Spinal cord (tissue), 10 donors: Measurements from ENCODE around the gene ZC2HC1C. TPM values are rescaled to one million over a fixed set of nuclear protein-coding genes. Genes with fewer than 3 reads are reported as not detected.
A peak's percentile ranks its signal among the peaks of the same experiment; 100 is the strongest.

ENCODE experiments used
- DNase-seq, 6 donors: peaks; one replicate each; pipeline versions ENCODE4 v3.0.0 to v3.0.0-alpha.2; 2013 to 2015; ENCODE audit warnings: low spot score in 6 of 6, low read depth in 4 of 6
- H3K27ac ChIP-seq: one replicate; pipeline ENCODE4 v1.5.1; 2013; ENCODE audit warnings: low read depth, low read length, control low read depth
- H3K27me3 ChIP-seq: one replicate; pipeline ENCODE4 v1.6.1; 2013; ENCODE audit warnings: low read length; ENCODE audit not compliant: control insufficient read depth, insufficient read depth
- H3K36me3 ChIP-seq: one replicate; pipeline ENCODE4 v1.6.1; 2013; ENCODE audit warnings: low read length; ENCODE audit not compliant: control insufficient read depth, insufficient read depth
- H3K4me1 ChIP-seq: one replicate; pipeline ENCODE4 v1.6.1; 2013; ENCODE audit warnings: low read length; ENCODE audit not compliant: control insufficient read depth, insufficient read depth
- H3K4me3 ChIP-seq: one replicate; pipeline ENCODE4 v1.5.1; 2013; ENCODE audit warnings: low read depth, low read length, control low read depth
- H3K9me3 ChIP-seq: one replicate; pipeline ENCODE4 v1.6.1; 2013; ENCODE audit warnings: low read length; ENCODE audit not compliant: control insufficient read depth, insufficient read depth
- WGBS: methylation state at CpG from one replicate; pipeline ENCODE4 v1.1.5; 2013; ENCODE audit warnings: missing lambda C conversion rate; ENCODE audit not compliant: insufficient coverage; 5-methylcytosine and 5-hydroxymethylcytosine counted together
- polyA plus RNA-seq, 2 donors: library from polyadenylated mRNA; unstranded; fragments of 120-200 nt; gene quantifications; one replicate each; pipeline ENCODE4 v1.2.1, GENCODE V29; 2013; ENCODE audit not compliant: insufficient read length in 2 of 2
- total RNA-seq, 2 donors: library from RNA; depleted of rRNA in 1 of 2; stranded (reverse); fragments of 120-200 nt in 1 of 2; fragments of >200 nt in 1 of 2; gene quantifications; one replicate each; pipeline versions ENCODE4 v1.2.3 to v1.2.4, GENCODE V29; 2013 to 2014
- donor health status: healthy.

ZC2HC1C gene
- total and polyA plus RNA-seq, 4 donors = 4.5 to 9.0 (median 6.2) TPM

- Histone ChIP-seq H3K4me1 (peaks cover 4% of the 10 kb centered on the region), H3K36me3 (peaks cover 17% of the 10 kb centered on the region), H3K9me3 (no peaks in the 10 kb centered on the region), H3K27me3 (no peaks in the 10 kb centered on the region), H3K27ac (no peak overlapping the region), H3K4me3 (no peak overlapping the region)
- WGBS = 20% methylated on average over 1 of the region's 6 CpGs
- peak in 1 of 6 donors; percentile 46 for DNase-seq
These were observed 27.4 kb upstream of the ZC2HC1C start for GRCh38 chr14:75042035-75042434.

GRCh38 chr14:75044322-75044721 is 25.1 kb upstream of the ZC2HC1C start:
- DNase-seq = peak in 1 of 6 donors; percentile 50
- WGBS = no CpG with 5 or more reads among the region's 2 CpGs
- no peak overlapping the region for H3K4me3 ChIP-seq
- peaks cover 4% of the 10 kb centered on the region for H3K4me1 ChIP-seq
- H3K27me3 ChIP-seq = no peaks in the 10 kb centered on the region
- no peaks in the 10 kb centered on the region for H3K9me3 ChIP-seq
- H3K36me3 ChIP-seq = peaks cover 8% of the 10 kb centered on the region
- H3K27ac ChIP-seq = no peak overlapping the region

DNA sequence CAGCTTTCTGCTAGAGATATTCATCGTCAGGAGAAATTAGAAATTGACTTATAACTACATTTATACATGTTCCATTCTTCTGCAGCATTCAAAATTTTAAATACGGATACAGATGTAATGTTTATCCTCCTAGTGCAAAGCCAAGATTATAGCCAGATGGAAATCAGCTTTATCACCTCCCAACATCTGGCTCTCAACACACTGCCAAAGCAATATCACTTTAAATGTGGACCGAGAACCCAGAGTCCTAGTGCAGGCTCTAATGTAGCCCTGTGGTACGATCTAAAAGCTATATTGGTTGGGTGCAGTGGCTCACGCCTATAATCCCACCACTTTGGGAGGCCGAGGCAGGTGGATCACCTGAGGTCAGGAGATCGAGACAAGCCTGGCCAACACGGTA is 24.7 kb upstream of the ZC2HC1C start:
- no peak overlapping the region for H3K4me3 ChIP-seq
- WGBS = 80% methylated on average over 3 of the region's 8 CpGs
- H3K27ac ChIP-seq = no peak overlapping the region

DNA sequence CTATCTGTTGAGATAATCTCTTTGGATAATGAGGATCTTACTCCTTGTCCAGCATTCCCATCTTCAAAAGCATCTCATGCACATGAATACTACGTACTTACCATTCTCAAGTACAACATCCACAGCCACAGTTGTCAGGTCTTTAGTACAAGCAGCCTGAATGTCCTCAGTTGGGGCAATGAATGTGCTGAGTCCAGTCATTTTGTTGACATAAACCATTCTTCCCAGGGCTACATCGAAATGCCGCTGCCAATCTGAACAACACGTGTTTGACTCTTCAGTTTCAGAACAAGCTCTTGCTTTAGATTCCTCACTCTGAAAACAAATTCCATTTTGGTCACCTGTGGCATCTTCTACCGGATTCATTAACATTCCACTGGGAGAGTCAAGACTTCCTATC is 23.2 kb upstream of the ZC2HC1C start:
- DNase-seq = no peak
- no peak overlapping the region for H3K4me3 ChIP-seq
- H3K27ac ChIP-seq = no peak overlapping the region
- no peaks in the 10 kb centered on the region for H3K9me3 ChIP-seq
- peaks cover 4% of the 10 kb centered on the region for H3K36me3 ChIP-seq
- peaks cover 12% of the 10 kb centered on the region for H3K4me1 ChIP-seq
- 96% methylated on average over 4 of the region's 5 CpGs for WGBS
- H3K27me3 ChIP-seq = no peaks in the 10 kb centered on the region

More for the DNA sequence above, 24.7 kb upstream of the ZC2HC1C start:
- Histone ChIP-seq H3K27me3 (no peaks in the 10 kb centered on the region), H3K9me3 (no peaks in the 10 kb centered on the region), H3K4me1 (peaks cover 4% of the 10 kb centered on the region), H3K36me3 (peaks cover 8% of the 10 kb centered on the region)
- DNase-seq = peak in 1 of 6 donors; percentile 76

DNA sequence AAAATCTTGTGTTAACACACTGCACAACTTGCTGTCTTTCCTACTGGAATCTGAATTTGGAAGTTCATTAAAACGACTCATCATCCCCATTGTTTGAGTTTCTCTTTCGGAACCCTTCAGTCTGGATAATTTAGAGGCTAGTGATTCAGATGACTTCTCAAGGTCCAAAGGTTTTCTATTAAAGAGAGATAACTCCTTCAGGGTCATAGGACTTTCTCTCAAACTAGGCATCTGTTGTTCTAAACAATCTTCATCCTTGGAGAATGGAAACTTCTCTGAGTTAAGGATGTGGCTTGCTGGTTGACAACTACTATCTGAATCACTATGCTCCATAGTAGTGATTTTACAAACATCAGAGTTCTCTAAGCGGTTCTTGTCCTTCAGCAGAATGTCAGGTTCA is 22.5 kb upstream of the ZC2HC1C start:
- no peak for DNase-seq
- no peaks in the 10 kb centered on the region for H3K27me3 ChIP-seq
- WGBS = 100% methylated on average over 1 of the region's 3 CpGs
- no peak overlapping the region for H3K27ac ChIP-seq
- H3K9me3 ChIP-seq = no peaks in the 10 kb centered on the region
- no peaks in the 10 kb centered on the region for H3K36me3 ChIP-seq
- peaks cover 12% of the 10 kb centered on the region for H3K4me1 ChIP-seq
- H3K4me3 ChIP-seq = no peak overlapping the region

- H3K27ac ChIP-seq = no peak overlapping the region
- peaks cover 12% of the 10 kb centered on the region for H3K4me1 ChIP-seq
- H3K36me3 ChIP-seq = no peaks in the 10 kb centered on the region
- no peak for DNase-seq
- H3K4me3 ChIP-seq = no peak overlapping the region
- H3K27me3 ChIP-seq = no peaks in the 10 kb centered on the region
- no peaks in the 10 kb centered on the region for H3K9me3 ChIP-seq
- 80% methylated on average over 1 of the region's 4 CpGs for WGBS
These were observed 21.9 kb upstream of the ZC2HC1C start for GRCh38 chr14:75047506-75047905.

- no peak for DNase-seq
- no peaks in the 10 kb centered on the region for H3K27me3 ChIP-seq
- H3K4me1 ChIP-seq = peaks cover 12% of the 10 kb centered on the region
- no peaks in the 10 kb centered on the region for H3K9me3 ChIP-seq
- no peak overlapping the region for H3K4me3 ChIP-seq
- no peak overlapping the region for H3K27ac ChIP-seq
- H3K36me3 ChIP-seq = no peaks in the 10 kb centered on the region
- no CpG with 5 or more reads among the region's 2 CpGs for WGBS
These were observed 21.3 kb upstream of the ZC2HC1C start for GRCh38 chr14:75048101-75048500.

- Histone ChIP-seq H3K27me3 (no peaks in the 10 kb centered on the region), H3K9me3 (no peaks in the 10 kb centered on the region), H3K4me1 (peaks cover 12% of the 10 kb centered on the region), H3K4me3 (no peak overlapping the region), H3K27ac (no peak overlapping the region), H3K36me3 (no peaks in the 10 kb centered on the region)
- 72% methylated on average over 5 of the region's 5 CpGs for WGBS
- DNase-seq = peak in 1 of 6 donors; percentile 36
These were observed 20.3 kb upstream of the ZC2HC1C start for GRCh38 chr14:75049136-75049535.

DNA sequence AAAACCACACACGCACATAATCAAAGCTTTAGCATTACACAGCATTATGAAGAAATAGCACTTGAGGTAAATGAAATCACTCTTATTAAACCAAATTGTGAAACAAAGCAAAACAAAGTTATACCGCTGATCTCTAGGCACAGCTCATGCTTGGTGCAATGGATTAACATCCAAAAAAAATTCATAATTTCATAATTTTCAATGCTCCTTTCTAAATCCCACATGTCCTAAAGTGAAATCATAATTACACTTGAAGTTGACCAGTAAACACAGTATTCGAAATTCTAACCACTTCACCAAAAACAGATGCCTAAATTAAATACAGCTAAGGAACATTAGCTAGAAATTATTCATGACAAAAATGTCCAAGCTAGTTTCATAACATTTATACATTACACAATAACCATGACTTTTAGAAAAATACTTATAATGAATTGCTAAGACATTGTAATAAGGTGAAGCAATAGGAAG is 19.7 kb upstream of the ZC2HC1C start:
- no peak overlapping the region for H3K27ac ChIP-seq
- H3K36me3 ChIP-seq = no peaks in the 10 kb centered on the region
- no peak for DNase-seq
- peaks cover 11% of the 10 kb centered on the region for H3K4me1 ChIP-seq
- H3K9me3 ChIP-seq = no peaks in the 10 kb centered on the region
- 92% methylated on average over 1 of the region's 3 CpGs for WGBS
- H3K27me3 ChIP-seq = no peaks in the 10 kb centered on the region
- H3K4me3 ChIP-seq = no peak overlapping the region

- H3K4me3 ChIP-seq = peak within 1 kb of the TSS; percentile 64
- peak; percentile 77 to 97 (median 79) for DNase-seq
- H3K27me3 ChIP-seq = no peaks in the 10 kb centered on the region
- H3K4me1 ChIP-seq = peaks cover 7% of the 10 kb centered on the region
- H3K27ac ChIP-seq = peak within 1 kb of the TSS; percentile 82
- H3K9me3 ChIP-seq = no peaks in the 10 kb centered on the region
- WGBS = under 1% methylated on average over 59 of the region's 59 CpGs
- H3K36me3 ChIP-seq = no peaks in the 10 kb centered on the region
These were observed 18.4 kb upstream of the ZC2HC1C start, which contains the start of gene MLH3 for GRCh38 chr14:75050852-75051555. MLH3 (minus strand) TSS chr14:75051467; CDS start chr14:75049655, 1,812 bp downstream.
